Endodermal cell (in vitro differentiated cells): ENCODE results near the gene MISP. TPM values are rescaled to one million over a fixed set of nuclear protein-coding genes. Genes with fewer than 3 reads are reported as not detected.
A peak's percentile ranks its signal among the peaks of the same experiment; 100 is the strongest.

Source experiments
- DNase-seq: peaks from one replicate; pipeline ENCODE4 v3.0.0-alpha.2; 2017
- H3K27ac ChIP-seq: 2 replicates; pipeline ENCODE4 v1.5.1; 2013; ENCODE audit warnings: mild to moderate bottlenecking, low read depth, low read length, moderate library complexity
- H3K27me3 ChIP-seq: 2 replicates; pipeline ENCODE4 v1.6.1; 2013; ENCODE audit warnings: mild to moderate bottlenecking, low read length, moderate library complexity; ENCODE audit not compliant: insufficient read depth, control insufficient read depth, poor library complexity, severe bottlenecking
- H3K36me3 ChIP-seq: 2 replicates; pipeline ENCODE4 v1.7.0; 2013; ENCODE audit warnings: mild to moderate bottlenecking, low read length, moderate library complexity; ENCODE audit not compliant: control insufficient read depth, insufficient read depth
- H3K4me1 ChIP-seq: one replicate; pipeline ENCODE4 v1.7.0; 2013; ENCODE audit warnings: low read length; ENCODE audit not compliant: control insufficient read depth, insufficient read depth
- H3K4me3 ChIP-seq: 2 replicates; pipeline ENCODE4 v1.5.1; 2013; ENCODE audit warnings: mild to moderate bottlenecking, low read length, moderate library complexity
- H3K9ac ChIP-seq: 2 replicates; pipeline ENCODE4 v1.6.1; 2013; ENCODE audit warnings: mild to moderate bottlenecking, low read length, moderate library complexity; ENCODE audit not compliant: poor library complexity, severe bottlenecking; ENCODE audit errors: extremely low read depth
- H3K9me3 ChIP-seq: 2 replicates; pipeline ENCODE4 v1.6.1; 2013; ENCODE audit warnings: mild to moderate bottlenecking, low read length, moderate library complexity; ENCODE audit not compliant: control insufficient read depth
- H3K27ac Mint-ChIP-seq: 2 replicates; pipeline ENCODE4 v1.8.0; 2020; ENCODE audit warnings: mixed read lengths
- H3K27me3 Mint-ChIP-seq: 2 replicates; pipeline ENCODE4 v1.8.0; 2021; ENCODE audit warnings: mild to moderate bottlenecking, mixed read lengths; ENCODE audit not compliant: insufficient read depth
- H3K36me3 Mint-ChIP-seq: 2 replicates; pipeline ENCODE4 v1.8.0; 2020; ENCODE audit warnings: low read depth, mixed read lengths
- H3K4me1 Mint-ChIP-seq: 2 replicates; pipeline ENCODE4 v1.8.0; 2020; ENCODE audit warnings: mixed read lengths
- H3K4me3 Mint-ChIP-seq: 2 replicates; pipeline ENCODE4 v1.8.0; 2020; ENCODE audit warnings: mild to moderate bottlenecking, moderate library complexity, mixed read lengths
- H3K9me3 Mint-ChIP-seq: 2 replicates; pipeline ENCODE4 v1.8.0; 2020; ENCODE audit warnings: mild to moderate bottlenecking, mixed read lengths
- WGBS, 2 experiments: methylation state at CpG; one replicate each; pipeline versions ENCODE4 v1.1.5 to v1.1.7; 2013; ENCODE audit warnings: missing lambda C conversion rate in 2 of 2, mixed read lengths in 1 of 2; ENCODE audit not compliant: insufficient coverage in 1 of 2, insufficient read length in 1 of 2; 5-methylcytosine and 5-hydroxymethylcytosine counted together
- total RNA-seq, 2 donors: library from RNA; stranded (reverse); fragmentation: NEBNext Ultra II Directional in 1 of 2; extraction: Animal tissue kit (Norgen Biotek cat#: 25700) in 1 of 2; gene quantifications; 2 replicates in 1 of 2; 3 replicates in 1 of 2; pipeline ENCODE4 v1.2.1, GENCODE V29; 2021
- TF ChIP-seq, protein P1 (sequence below): fragments of 200-600 bp; sonication (generic); conservative IDR thresholded peaks from 2 replicates; pipeline ENCODE4 v1.5.0; 2021; ENCODE audit warnings: antibody characterized with exemption, mild to moderate bottlenecking

Gene MISP
- total RNA-seq, 2 donors from 2014 or later: 0.11 TPM; not detected in 1

DNA sequence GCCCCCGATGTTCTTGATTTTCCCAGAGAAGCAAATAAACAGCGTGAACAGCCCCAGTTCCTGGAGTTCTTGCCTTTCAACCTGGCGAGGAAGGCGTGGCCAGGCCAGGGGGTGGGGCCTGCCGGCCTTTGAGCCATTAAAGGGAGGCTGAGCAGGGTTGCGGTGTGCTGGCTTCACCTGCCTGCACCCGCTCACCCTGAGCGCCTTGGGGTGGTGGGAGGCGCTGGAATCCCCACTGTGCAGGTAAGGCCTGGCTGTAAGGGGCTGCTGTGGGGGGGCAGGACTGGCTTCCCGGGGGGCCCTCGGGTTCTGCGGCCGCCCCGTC is 2.7 kb upstream of the MISP start:
- no peaks in the 10 kb centered on the region for H3K4me1 Mint-ChIP-seq
- Histone ChIP-seq H3K9ac (no peak overlapping the region), H3K9me3 (no peaks in the 10 kb centered on the region), H3K36me3 (no peaks in the 10 kb centered on the region), H3K4me3 (no peak overlapping the region), H3K27ac (no peak overlapping the region), H3K27me3 (no peaks in the 10 kb centered on the region), H3K4me1 (no peaks in the 10 kb centered on the region)
- peaks cover 30% of the 10 kb centered on the region for H3K9me3 Mint-ChIP-seq
- DNase-seq: peak; percentile 64
- TF ChIP-seq, protein P1, sequence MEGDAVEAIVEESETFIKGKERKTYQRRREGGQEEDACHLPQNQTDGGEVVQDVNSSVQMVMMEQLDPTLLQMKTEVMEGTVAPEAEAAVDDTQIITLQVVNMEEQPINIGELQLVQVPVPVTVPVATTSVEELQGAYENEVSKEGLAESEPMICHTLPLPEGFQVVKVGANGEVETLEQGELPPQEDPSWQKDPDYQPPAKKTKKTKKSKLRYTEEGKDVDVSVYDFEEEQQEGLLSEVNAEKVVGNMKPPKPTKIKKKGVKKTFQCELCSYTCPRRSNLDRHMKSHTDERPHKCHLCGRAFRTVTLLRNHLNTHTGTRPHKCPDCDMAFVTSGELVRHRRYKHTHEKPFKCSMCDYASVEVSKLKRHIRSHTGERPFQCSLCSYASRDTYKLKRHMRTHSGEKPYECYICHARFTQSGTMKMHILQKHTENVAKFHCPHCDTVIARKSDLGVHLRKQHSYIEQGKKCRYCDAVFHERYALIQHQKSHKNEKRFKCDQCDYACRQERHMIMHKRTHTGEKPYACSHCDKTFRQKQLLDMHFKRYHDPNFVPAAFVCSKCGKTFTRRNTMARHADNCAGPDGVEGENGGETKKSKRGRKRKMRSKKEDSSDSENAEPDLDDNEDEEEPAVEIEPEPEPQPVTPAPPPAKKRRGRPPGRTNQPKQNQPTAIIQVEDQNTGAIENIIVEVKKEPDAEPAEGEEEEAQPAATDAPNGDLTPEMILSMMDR: no peak
- no peak overlapping the region for H3K4me3 Mint-ChIP-seq
- peaks cover 3% of the 10 kb centered on the region for H3K36me3 Mint-ChIP-seq
- no peak overlapping the region for H3K27ac Mint-ChIP-seq
- H3K27me3 Mint-ChIP-seq: no peaks in the 10 kb centered on the region
- 83 to 91% methylated on average over 6 to 14 of the region's 14 CpGs for WGBS, 2 experiments

DNA sequence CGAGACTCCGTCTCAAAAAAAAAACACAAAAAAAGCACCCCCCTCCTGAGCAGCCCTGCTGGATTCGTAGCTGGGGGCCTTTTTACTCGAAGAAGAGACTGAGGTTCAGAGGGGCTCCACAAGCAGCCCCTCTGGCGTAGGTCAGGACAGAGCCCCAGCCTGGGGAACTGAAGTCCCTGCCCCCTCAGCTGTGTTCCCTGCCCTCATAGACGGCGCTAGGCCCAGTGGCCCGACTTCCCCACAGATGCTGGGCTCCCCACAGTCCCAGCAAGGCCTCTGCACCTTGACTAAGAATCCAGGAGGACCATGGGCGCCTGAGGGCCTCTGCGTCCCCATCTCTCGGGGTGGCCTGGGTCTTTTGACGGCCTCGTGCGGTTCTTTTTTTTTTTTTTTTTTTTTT is 1.1 kb upstream of the MISP start:
- TF ChIP-seq, protein P1: no peak
- Mint-ChIP-seq H3K4me1 (no peaks in the 10 kb centered on the region), H3K9me3 (peaks cover 18% of the 10 kb centered on the region), H3K4me3 (no peak overlapping the region), H3K27me3 (no peaks in the 10 kb centered on the region), H3K36me3 (peaks cover 3% of the 10 kb centered on the region), H3K27ac (no peak overlapping the region)
- Histone ChIP-seq H3K9ac (no peak overlapping the region), H3K27ac (no peak overlapping the region), H3K9me3 (no peaks in the 10 kb centered on the region), H3K4me1 (no peaks in the 10 kb centered on the region), H3K27me3 (no peaks in the 10 kb centered on the region), H3K36me3 (no peaks in the 10 kb centered on the region), H3K4me3 (no peak overlapping the region)
- 77 to 86% methylated on average over 8 to 14 of the region's 14 CpGs for WGBS, 2 experiments
- no peak for DNase-seq

DNA sequence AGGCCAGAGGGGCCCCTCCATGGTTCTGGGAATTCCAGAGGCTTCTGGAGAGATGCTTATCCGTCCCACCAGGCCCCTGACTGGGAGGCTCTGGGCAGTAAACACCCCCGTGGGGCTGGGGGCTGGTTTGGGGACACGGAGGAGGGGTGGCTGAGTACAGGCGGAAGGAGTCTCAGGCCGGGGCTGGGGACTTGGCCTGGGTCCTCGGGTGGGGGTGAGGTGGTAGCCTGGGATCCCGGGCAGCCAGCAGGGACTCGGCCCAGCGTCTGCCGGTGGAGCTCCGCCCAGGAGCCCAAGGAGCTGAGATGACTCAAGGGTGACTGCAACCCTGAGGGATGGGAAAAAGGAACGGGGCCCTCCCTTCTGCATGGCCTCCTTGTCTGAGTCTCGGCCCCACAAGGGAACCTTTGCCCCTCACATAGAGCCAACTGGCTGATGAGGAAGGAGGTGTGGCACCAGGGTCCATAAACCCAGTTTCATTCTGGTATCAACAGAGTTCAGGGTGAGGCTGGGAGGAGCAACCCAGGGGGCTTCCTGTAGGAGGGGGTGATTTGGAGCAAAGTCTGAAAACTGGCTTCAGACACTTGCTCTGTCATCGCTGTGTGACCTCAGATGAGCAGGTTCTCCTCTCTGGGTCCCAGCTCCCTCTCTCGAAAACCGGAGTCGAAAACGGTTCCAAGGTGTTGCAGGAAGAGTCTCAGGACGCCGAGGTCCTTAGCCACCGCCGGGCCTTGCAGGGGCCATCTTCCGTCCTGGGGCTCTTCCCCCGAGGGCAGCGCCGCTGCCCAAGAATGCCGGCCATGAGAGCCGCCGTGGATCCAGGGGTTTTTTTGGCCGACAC is 809 bp downstream of the MISP start:
- H3K27ac Mint-ChIP-seq: no peak overlapping the region
- peaks cover 10% of the 10 kb centered on the region for H3K9me3 Mint-ChIP-seq

More for the DNA sequence above, 809 bp downstream of the MISP start:
- WGBS, 2 experiments: 84 to 85% methylated on average over 8 to 30 of the region's 30 CpGs
- Histone ChIP-seq H3K27ac (no peak overlapping the region), H3K4me1 (no peaks in the 10 kb centered on the region), H3K4me3 (no peak overlapping the region), H3K9ac (no peak overlapping the region), H3K9me3 (no peaks in the 10 kb centered on the region), H3K36me3 (no peaks in the 10 kb centered on the region), H3K27me3 (no peaks in the 10 kb centered on the region)
- Mint-ChIP-seq H3K36me3 (no peaks in the 10 kb centered on the region), H3K4me3 (no peak overlapping the region), H3K27me3 (no peaks in the 10 kb centered on the region), H3K4me1 (no peaks in the 10 kb centered on the region)
- DNase-seq: peak; percentile 69
- TF ChIP-seq, protein P1: no peak
